GM21576 (cell line): Measurements from ENCODE around the gene TPM2.

ENCODE experiments used
- ATAC-seq: cut with Tn5 transposase; IDR thresholded peaks from one replicate; pipeline ENCODE4 v1.9.1; 2021; ENCODE audit warnings: mild to moderate bottlenecking, moderate library complexity; ENCODE audit not compliant: unreplicated experiment

TPM2 gene

DNA sequence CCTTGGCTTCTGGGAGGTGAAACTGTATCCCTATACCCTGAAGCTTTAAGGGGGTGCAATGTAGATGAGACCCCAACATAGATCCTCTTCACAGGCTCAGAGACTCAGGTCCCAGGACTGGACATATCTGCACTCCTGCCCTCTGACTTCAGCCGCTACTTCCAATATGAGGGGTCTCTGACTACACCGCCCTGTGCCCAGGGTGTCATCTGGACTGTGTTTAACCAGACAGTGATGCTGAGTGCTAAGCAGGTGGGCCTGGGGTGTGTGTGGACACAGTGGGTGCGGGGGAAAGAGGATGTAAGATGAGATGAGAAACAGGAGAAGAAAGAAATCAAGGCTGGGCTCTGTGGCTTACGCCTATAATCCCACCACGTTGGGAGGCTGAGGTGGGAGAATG, 10.6 kb downstream of the TPM2 start:
- no peak for ATAC-seq

DNA sequence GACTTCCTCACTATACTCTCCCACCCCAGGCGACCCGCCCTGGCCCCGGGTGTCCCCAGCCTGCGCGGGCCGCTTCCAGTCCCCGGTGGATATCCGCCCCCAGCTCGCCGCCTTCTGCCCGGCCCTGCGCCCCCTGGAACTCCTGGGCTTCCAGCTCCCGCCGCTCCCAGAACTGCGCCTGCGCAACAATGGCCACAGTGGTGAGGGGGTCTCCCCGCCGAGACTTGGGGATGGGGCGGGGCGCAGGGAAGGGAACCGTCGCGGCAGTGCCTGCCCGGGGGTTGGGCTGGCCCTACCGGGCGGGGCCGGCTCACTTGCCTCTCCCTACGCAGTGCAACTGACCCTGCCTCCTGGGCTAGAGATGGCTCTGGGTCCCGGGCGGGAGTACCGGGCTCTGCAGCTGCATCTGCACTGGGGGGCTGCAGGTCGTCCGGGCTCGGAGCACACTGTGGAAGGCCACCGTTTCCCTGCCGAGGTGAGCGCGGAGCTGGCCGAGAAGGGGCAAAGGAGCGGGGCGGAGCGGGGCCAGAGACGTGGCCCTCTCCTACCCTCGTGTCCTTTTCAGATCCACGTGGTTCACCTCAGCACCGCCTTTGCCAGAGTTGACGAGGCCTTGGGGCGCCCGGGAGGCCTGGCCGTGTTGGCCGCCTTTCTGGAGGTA, 13.9 kb downstream of the TPM2 start:
- no peak for ATAC-seq

DNA sequence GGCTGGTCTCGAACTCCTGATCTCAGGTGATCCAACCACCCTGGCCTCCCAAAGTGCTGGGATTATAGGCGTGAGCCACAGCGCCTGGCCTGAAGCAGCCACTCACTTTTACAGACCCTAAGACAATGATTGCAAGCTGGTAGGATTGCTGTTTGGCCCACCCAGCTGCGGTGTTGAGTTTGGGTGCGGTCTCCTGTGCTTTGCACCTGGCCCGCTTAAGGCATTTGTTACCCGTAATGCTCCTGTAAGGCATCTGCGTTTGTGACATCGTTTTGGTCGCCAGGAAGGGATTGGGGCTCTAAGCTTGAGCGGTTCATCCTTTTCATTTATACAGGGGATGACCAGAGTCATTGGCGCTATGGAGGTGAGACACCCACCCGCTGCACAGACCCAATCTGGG, 14.5 kb downstream of the TPM2 start:
- ATAC-seq: no peak

DNA sequence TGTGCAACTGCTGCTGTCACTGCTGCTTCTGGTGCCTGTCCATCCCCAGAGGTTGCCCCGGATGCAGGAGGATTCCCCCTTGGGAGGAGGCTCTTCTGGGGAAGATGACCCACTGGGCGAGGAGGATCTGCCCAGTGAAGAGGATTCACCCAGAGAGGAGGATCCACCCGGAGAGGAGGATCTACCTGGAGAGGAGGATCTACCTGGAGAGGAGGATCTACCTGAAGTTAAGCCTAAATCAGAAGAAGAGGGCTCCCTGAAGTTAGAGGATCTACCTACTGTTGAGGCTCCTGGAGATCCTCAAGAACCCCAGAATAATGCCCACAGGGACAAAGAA, 15.7 kb downstream of the TPM2 start:
- ATAC-seq: no peak

DNA sequence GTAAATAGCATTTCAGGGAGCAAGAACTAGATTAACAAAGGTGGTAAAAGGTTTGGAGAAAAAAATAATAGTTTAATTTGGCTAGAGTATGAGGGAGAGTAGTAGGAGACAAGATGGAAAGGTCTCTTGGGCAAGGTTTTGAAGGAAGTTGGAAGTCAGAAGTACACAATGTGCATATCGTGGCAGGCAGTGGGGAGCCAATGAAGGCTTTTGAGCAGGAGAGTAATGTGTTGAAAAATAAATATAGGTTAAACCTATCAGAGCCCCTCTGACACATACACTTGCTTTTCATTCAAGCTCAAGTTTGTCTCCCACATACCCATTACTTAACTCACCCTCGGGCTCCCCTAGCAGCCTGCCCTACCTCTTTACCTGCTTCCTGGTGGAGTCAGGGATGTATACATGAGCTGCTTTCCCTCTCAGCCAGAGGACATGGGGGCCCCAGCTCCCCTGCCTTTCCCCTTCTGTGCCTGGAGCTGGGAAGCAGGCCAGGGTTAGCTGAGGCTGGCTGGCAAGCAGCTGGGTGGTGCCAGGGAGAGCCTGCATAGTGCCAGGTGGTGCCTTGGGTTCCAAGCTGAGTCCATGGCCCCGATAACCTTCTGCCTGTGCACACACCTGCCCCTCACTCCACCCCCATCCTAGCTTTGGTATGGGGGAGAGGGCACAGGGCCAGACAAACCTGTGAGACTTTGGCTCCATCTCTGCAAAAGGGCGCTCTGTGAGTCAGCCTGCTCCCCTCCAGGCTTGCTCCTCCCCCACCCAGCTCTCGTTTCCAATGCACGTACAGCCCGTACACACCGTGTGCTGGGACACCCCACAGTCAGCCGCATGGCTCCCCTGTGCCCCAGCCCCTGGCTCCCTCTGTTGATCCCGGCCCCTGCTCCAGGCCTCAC, 16.3 kb downstream of the TPM2 start, which contains the start of gene CA9:
Gene CA9 (plus strand): TSS at position 797 of the 893 bp plus-strand sequence. CDS start 32 bp downstream, at position 829.
- no peak for ATAC-seq

DNA sequence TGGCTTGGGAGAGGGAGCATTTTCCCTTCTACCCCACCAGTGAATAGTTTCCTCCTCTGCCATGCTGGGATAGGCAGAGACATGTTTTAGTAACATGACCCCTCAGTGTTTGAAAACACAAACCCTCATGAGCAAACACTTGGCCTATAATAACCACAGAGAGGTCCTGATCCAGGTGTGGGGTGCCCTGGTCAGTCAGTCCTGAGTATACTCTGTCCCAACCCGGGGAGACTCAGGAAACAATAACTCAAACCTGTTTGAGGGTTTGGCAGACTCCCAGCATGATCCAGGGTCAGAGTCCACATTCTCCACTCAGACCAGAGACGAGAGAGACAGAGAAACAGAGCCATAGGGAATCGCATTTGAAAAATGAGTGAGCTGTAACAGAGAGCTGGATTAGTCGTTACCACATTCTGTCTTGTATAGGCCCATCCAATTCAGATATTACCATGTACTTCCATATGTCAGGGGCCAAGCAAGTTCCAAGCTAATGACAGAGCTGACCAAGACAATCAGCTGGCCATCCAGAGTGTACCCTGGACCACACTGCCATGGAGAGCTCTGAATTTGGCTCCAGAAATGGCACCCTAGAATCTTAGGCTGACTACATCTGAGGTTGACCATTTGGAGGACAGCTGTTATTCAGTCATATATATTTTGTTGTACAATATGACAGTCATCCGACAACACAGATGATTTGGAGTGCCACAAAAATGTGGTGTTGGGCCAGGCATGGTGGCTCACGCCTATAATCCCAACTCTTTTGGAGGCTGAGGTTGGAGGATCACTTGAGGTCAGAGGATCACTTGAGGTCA, 20.2 kb downstream of the TPM2 start:
- ATAC-seq: no peak

DNA sequence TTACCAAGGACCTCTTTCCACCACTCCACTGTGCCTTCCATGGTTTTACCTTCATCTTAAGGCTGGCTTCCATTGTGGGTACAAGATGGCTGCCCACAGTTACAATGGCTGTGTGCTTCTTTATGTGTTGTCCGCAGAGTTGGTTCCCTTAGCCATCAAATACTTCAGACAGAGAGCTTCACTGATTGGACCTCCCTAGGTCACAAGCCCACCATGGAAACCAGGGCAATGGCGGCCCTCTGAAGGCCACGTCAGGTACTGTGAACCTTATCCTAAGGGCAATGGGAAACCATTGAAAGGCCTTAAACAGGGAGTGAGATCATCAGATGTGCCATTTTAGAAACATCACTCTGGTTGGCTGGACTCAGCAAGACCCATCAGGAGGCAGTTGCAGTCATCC, 21.8 kb downstream of the TPM2 start:
- ATAC-seq: no peak

DNA sequence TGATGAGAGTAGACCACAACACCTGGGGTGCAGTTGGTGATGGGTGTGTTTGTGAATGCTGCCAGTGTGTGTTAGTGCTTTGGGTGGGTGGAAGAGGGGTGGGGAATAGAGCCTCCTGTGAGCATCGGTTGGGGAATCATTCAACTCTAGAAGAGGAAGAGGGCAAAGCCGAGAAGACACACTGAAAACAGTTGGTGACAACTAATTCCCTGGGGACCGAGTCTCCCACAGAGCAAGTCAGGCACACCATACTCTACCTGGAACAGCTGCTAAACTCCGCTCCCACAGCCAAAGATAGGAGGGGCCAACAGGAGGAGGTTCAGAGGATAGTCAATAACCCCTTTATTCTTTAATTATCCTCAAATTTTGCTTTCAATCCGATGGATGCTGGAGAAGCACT, 23.2 kb downstream of the TPM2 start:
- no peak for ATAC-seq

DNA sequence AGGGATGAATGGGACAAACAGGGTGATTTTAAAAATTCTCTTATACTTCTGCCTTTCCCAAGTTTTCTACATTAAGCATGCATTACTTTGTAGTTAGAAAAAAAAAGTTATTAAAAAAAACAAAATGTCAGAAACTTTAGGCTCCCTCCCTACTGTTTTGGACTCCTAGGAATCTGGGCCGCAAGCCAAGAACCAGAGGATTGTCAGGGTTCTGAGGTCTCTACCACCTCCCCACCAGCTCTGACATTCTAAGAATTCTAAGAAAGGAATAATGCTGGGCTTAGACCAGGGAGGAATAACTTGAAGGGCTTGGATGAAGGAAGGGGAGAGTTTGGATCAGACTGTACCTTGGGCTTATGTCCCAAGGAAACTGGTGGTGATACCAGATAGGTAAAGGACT, 23.7 kb downstream of the TPM2 start:
- ATAC-seq: no peak

DNA sequence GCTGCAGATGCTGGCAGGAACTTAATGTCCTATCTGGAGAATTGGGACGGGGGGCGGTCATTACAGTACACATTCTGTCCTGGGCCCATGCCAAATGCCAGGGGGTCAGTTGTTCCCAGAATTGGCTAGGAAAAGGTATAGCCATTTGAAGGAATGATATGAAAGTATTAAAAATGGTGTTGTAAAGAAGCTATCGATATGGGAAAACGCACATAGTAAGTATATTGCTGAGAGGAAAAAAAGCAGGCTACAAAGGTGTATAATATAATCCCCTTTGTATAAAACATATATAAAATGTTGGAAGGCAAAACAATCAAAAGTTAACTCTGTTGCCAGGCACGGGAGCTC, 24.3 kb downstream of the TPM2 start:
- ATAC-seq: no peak

DNA sequence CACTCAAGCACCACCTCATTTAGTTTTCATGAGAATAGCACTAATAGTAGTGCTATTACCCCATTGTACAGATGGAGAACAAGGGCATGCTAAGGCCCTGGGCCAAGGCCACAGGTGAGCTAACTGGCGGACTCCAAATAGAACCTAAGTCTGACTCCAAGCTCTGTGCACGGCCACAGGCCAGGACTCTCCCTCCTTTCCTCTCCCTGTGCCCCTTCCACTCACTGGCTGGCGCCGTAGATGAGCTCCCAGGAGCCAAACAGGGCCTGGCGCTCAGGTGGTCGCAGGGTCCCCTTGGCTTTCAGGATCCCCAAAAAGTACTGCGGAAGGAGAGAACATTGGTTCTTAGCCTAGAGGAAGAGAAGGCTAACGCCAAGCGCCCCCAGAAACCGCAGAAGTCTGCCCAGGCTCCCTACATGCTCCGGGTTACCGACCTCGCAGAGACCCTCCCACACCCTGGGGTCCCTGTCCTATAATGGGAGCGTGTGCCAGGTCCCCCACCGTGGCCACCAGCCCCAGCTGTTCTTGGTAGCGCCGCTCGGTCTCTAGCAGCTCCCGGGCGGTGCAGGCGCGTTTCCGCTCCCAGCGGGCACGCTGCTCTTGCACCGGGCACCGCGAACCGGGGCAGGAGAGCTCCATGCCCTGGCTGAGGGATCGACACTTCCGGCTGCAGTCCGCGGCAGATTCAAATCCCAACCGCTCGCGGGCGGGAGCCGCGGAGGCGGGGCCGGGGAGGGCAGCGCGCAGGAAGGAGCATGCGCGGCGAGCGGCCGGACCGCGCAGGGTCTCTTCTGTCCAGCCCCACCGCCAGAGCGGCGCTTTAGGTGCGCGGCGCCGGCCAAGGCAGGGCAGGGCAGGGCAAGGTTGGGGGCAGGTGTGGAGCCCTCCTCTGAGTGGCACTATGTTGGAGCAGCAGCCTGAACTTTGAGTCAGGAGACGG, 24.9 kb downstream of the TPM2 start, which contains the start of gene ARHGEF39:
Gene ARHGEF39 (minus strand): TSS at position 665 of the 940 bp plus-strand sequence. CDS start 26 bp downstream, at position 639.
- peak; percentile 75 for ATAC-seq

DNA sequence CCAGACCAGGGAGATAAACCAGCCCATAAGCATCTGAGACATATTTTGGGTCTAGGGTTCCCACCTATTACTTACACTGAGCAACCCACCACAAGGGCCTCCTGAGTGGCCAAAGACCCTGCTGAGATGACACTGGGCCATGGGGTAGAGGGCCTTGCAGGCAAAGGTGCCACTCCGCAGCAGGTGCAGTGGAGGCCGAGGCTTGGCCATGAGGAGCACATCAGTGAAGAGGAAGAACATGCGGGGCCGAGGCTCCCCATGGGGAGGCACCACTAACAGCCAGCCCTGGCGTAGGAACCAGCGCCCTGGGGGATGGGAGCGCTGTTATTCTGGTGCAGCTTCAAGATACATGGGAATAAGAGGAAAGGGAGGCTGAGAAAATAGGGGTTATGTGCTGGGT, 27.3 kb downstream of the TPM2 start:
- no peak for ATAC-seq

DNA sequence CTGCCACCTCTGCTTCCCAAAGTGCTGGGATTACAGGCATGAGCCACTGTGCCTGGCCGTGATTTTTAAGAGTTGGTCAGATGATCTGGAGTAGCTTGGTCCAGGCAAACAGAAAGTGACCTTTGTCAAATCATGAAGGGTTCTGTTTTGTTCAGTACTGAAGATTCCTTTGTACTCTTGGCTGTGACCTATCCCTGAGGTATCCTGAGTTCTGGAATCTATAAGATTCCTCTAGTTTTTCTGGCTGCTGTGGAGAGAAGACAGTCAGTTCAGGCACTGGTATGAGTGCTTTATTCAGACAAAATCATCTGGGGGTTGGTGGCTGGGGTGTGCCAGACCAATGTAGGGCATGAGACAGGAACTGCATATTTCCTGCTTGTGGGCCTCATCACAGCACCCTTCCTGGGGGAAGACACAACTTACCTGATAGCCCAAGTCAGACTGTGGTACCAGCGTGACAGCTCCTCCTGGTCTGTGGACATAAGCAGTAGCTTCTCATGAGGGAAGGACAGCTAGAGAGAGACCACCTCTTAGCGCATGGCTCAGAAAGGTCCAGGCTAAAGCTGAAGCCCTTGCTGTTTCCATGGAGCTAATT, 27.9 kb downstream of the TPM2 start:
- no peak for ATAC-seq

DNA sequence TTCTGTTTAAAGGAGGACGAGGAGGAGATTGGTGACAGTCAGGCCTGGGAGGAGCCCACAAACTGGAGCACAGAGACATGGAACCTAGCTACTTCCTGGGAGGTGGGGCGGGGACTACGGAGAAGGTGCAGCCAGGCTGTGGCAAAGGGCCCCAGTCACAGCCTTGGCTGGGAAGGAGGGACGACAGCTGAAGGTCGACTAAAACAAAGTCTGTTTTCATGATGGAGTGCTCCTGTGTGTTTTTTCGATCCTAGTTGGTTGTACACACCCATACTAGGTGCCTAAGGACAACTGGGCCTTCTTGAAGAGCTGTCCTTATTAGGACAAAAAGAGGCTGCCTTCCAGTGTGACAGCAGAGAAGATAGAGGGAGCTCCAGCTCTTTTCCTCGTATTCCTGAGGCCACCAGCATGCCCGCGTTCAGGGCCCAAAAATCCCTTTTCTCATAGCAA, 28.7 kb downstream of the TPM2 start:
- ATAC-seq: no peak

DNA sequence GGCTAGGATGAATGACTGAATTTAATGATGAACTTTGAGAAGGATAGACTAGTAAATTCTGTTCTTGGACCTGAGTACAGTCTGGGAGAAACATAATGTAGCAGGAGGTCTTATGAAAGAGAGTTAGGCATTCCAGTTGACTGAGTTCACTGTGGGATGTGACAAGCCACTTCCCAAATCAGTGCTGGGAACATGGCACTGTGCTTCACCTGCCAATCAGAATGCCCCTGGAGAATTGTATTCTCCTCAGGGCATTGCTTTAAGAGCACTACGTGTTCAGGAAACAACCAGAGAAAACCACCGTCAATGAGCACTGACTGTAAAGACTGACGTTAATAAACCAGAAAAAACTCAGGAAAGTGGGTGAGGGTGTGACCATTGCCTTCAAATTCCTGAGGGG, 30.4 kb downstream of the TPM2 start:
- ATAC-seq: no peak

DNA sequence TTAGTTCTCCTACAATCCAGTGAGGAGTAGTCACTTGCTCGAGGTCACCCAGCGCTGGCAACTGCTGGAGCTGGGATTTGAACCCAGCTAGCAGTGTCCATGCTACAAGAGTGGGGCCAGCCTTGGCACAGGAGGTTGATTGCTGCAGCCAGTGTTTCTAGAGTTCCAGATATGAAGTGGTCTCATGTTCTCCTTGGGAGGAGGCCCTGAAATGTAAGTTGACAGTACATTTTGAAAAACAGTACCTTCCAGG, 30.8 kb downstream of the TPM2 start:
- no peak for ATAC-seq

DNA sequence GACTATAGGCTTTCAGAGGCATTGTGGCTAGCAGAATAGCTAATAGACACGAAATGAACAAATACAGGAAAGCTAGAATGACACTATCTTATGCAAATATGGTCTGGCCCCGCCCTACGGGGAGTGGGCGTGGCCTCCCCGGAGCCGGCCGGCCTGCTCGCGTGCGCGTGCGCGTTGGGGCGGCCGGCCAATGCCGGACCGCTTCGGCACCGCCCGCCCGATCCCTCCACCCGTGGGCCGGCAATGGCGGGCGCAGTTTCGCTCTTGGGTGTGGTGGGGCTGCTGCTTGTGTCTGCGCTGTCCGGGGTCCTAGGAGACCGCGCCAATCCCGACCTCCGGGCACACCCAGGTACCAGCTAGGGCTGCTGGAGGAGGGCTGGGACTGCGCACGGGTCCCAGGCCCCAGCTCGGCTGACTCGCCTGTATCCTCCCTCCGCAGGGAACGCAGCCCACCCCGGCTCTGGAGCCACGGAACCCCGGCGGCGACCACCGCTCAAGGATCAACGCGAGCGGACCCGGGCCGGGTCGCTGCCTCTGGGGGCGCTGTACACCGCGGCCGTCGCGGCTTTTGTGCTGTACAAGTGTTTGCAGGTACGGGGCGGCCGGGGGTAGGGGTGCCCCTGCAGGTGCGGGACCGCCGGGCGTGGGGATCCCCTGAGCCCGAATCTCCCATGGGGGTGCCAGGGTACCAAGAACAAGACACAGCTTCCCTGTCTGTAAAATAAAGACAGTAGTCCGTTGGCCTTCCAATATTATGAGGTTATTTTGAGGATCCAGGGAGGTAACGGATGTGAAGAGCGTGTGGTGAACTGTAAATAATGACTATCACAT, 31.4 kb downstream of the TPM2 start, which contains the start of gene CCDC107:
Gene CCDC107 (plus strand): TSS at position 156 of the 831 bp plus-strand sequence. CDS start 88 bp downstream, at position 244.
- peak; percentile 48 for ATAC-seq

DNA sequence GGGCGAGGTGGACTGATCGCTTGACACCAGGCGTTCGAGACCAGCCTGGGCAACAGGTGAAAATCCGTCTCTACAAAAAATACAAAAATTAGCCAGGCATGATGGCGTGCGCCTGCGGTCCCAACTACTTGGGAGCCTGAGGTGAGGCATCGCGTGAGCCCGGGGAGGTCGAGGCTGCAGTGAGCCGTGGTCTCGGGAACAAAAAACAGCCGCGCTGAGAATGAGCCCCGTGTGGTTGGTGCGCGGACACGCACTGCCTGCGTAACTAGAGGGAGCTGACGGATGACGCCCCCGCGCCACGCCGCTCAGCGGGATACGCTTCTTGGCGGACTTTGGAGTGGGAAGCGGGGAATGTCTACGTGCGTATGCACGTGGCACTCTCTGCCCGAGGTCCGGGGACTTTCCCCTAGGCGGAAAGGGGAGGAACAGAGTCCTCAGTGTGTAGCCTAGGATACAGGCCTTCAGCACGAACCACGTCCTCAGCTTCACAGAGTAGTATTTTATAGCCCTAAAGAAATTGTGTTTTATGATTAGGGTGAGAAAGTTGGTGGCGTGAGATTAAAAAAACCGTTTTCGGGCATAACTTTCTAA, 32.1 kb downstream of the TPM2 start, which contains the start of gene RMRP:
Gene RMRP (minus strand): TSS at position 474 of the 591 bp plus-strand sequence.
- ATAC-seq: peak; percentile 85
